Measurements from ENCODE around the gene CORT.
"Not testable (repeated sequence)": the region's sequence is repeated elsewhere in the genome, so short reads cannot be mapped to it uniquely, and the experiment has no call there.

The CORT gene

GRCh38 chr1:10449751-10450150 lies at the start of gene CORT:
Gene CORT, plus strand, starts transcription at chr1:10450031. Its CDS starts 193 bp downstream, at chr1:10450224.
- DNase-seq, result no peak

- no peak for DNase-seq
These were observed 48.5 kb upstream of the CORT start for GRCh38 chr1:10401281-10401680.

- DNase-seq, result no peak
These were observed 47.0 kb upstream of the CORT start for GRCh38 chr1:10402729-10403274.

GRCh38 chr1:10407201-10407600 lies 42.6 kb upstream of the CORT start:
- no peak for DNase-seq

GRCh38 chr1:10415211-10415930 lies 34.5 kb upstream of the CORT start:
- DNase-seq, result no peak

- DNase-seq, result not testable (repeated sequence)
These were observed 33.9 kb upstream of the CORT start for GRCh38 chr1:10415967-10416366.

GRCh38 chr1:10418741-10419140 lies 31.1 kb upstream of the CORT start:
- not testable (repeated sequence) for DNase-seq

- DNase-seq, result no peak
These were observed 30.5 kb upstream of the CORT start for GRCh38 chr1:10419351-10419750.

GRCh38 chr1:10421637-10422036 lies 28.2 kb upstream of the CORT start:
- no peak for DNase-seq

- DNase-seq, result no peak
These were observed 25.8 kb upstream of the CORT start for GRCh38 chr1:10424034-10424433.

- no peak for DNase-seq
These were observed 25.2 kb upstream of the CORT start for GRCh38 chr1:10424651-10425050.

- not testable (repeated sequence) for DNase-seq
These were observed 23.9 kb upstream of the CORT start for GRCh38 chr1:10425826-10426534.

- not testable (repeated sequence) for DNase-seq
These were observed 23.3 kb upstream of the CORT start for GRCh38 chr1:10426535-10426848.

GRCh38 chr1:10428984-10429383 lies 20.8 kb upstream of the CORT start:
- DNase-seq, result no peak

- no peak for DNase-seq
These were observed 20.0 kb upstream of the CORT start for GRCh38 chr1:10429868-10430215.

- DNase-seq, result peak in 1 of 2 experiments; percentile 47
These were observed 19.4 kb upstream of the CORT start, which contains the start of gene CENPS for GRCh38 chr1:10430216-10431069. Gene CENPS, plus strand, starts transcription at chr1:10430433. Its CDS starts 85 bp downstream, at chr1:10430518.

GRCh38 chr1:10431070-10431730 lies 18.6 kb upstream of the CORT start:
- no peak for DNase-seq

GRCh38 chr1:10432910-10433700 lies 16.7 kb upstream of the CORT start:
- no peak for DNase-seq

GRCh38 chr1:10433790-10434189 lies 16.0 kb upstream of the CORT start:
- no peak for DNase-seq

- DNase-seq, result no peak
These were observed 15.2 kb upstream of the CORT start for GRCh38 chr1:10434590-10434989.

- no peak for DNase-seq
These were observed 12.8 kb upstream of the CORT start for GRCh38 chr1:10437052-10437451.

GRCh38 chr1:10438677-10439163 lies 11.1 kb upstream of the CORT start:
- DNase-seq, result no peak

Measured in cerebellar nuclear complex (tissue), 1 donor.